Tibial nerve (tissue), 4 donors: ENCODE data around the gene GLRX.

Experiments
- EP300 ChIP-seq, 2 donors: sonication (generic); formaldehyde crosslinking; IDR thresholded peaks; one replicate each; pipeline ENCODE4 v1.6.1; 2017; ENCODE audit warnings: antibody characterized with exemption in 2 of 2, mild to moderate bottlenecking in 1 of 2
- POLR2A ChIP-seq, 2 donors: fragments of 450-650 bp; IDR thresholded peaks; one replicate each; pipeline ENCODE4 v1.6.1; 2017; ENCODE audit warnings: antibody characterized with exemption in 2 of 2, mild to moderate bottlenecking in 2 of 2, moderate library complexity in 2 of 2
- TF ChIP-seq, protein P1 (sequence below), 5 experiments: fragments of 200-600 bp in 3 of 5; fragments of 450-650 bp in 2 of 5; sonication (generic) in 3 of 5; IDR thresholded peaks; one replicate each; pipeline ENCODE4 v1.5.1; 2016 to 2019; ENCODE audit warnings: antibody characterized with exemption in 5 of 5, mild to moderate bottlenecking in 3 of 5, moderate library complexity in 2 of 5

DNA sequence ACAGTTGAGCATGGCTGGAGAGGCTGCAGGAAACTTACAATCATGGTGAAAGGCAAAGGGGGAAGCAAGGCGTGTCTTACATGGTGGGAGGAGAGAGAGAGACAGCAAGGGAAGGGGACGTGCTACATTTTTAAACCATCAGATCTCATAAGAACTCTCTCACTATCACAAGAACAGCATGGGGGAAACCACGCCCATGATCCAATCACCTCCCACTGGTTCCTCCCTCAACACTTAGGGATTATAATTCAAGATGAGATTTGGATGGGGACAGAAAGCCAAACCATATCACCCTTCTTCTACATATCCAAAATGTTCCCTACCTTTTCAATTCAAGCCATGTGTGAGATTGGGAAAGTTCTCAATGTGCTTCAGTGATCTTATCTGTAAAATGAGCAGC, 22.9 kb upstream of the GLRX start:
- TF ChIP-seq POLR2A (IDR thresholded peaks at IDR 0.05) (no peak), EP300 (IDR thresholded peaks at IDR 0.05) (no peak)
- TF ChIP-seq, protein P1, sequence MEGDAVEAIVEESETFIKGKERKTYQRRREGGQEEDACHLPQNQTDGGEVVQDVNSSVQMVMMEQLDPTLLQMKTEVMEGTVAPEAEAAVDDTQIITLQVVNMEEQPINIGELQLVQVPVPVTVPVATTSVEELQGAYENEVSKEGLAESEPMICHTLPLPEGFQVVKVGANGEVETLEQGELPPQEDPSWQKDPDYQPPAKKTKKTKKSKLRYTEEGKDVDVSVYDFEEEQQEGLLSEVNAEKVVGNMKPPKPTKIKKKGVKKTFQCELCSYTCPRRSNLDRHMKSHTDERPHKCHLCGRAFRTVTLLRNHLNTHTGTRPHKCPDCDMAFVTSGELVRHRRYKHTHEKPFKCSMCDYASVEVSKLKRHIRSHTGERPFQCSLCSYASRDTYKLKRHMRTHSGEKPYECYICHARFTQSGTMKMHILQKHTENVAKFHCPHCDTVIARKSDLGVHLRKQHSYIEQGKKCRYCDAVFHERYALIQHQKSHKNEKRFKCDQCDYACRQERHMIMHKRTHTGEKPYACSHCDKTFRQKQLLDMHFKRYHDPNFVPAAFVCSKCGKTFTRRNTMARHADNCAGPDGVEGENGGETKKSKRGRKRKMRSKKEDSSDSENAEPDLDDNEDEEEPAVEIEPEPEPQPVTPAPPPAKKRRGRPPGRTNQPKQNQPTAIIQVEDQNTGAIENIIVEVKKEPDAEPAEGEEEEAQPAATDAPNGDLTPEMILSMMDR (IDR thresholded peaks at IDR 0.05), result no peak
